ENCODE data around the gene RAB14. TPM values are rescaled to one million over a fixed set of nuclear protein-coding genes. Genes with fewer than 3 reads are reported as not detected.

RAB14 gene
- total RNA-seq, 1 donor from 2014 or later: 62.0 TPM

DNA sequence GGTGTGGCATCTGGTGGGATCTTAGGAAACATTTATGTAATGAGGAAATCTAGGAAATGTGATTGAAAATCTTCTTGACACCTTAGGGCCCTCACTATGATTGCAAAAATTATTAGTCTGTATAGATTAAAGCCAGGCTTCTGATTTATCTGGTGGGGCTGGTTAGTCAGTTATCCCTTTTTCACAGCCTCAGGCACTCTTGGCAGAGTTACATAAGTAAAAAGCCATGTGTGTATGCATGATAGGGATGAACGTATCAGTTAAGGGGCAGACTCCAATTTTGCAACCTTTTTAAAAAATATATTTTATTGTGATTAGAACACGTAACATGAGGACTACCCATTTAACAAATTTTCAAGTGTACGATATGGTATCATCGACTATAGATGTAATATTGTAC, 30.6 kb upstream of the RAB14 start:
- Mint-ChIP-seq H3K4me1 (ENCODE audit: low read depth) (peaks cover 2% of the 10 kb centered on the region), H3K27ac (no peak overlapping the region), H3K27me3 (ENCODE audit: low read depth) (no peaks in the 10 kb centered on the region), H3K9me3 (no peaks in the 10 kb centered on the region), H3K4me3 (ENCODE audit: low read depth) (no peak overlapping the region), H3K36me3 (ENCODE audit: low read depth) (no peaks in the 10 kb centered on the region)
- no peak for DNase-seq (ENCODE audit: low spot score)
- intact Hi-C loops (cut with micrococcal nuclease): no loop called here

DNA sequence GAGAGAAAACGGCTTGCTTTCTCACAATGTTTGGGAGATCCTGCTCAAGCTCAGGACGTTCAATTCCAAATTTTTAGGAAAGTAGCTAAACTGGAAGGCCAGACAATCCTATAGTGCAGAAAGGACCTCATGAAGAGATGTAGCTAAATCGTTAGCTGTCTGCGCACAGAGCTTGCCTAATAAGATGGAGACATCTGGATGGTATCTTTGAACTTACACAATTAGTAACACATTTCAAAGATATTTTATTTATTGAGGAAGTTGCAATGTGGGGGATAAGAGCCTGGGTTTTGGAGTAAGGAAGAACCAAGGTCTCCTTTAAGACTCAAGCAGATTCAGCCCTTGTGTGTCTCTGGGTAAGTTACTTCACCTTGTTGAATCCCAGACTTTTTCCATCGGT, 28.6 kb upstream of the RAB14 start:
- H3K27me3 Mint-ChIP-seq (ENCODE audit: low read depth): no peaks in the 10 kb centered on the region
- H3K27ac Mint-ChIP-seq: no peak overlapping the region
- no peak overlapping the region for H3K4me3 Mint-ChIP-seq (ENCODE audit: low read depth)
- H3K4me1 Mint-ChIP-seq (ENCODE audit: low read depth): peaks cover 2% of the 10 kb centered on the region
- intact Hi-C loops (cut with micrococcal nuclease): no loop called here
- no peaks in the 10 kb centered on the region for H3K9me3 Mint-ChIP-seq
- H3K36me3 Mint-ChIP-seq (ENCODE audit: low read depth): no peaks in the 10 kb centered on the region
- no peak for DNase-seq (ENCODE audit: low spot score)

DNA sequence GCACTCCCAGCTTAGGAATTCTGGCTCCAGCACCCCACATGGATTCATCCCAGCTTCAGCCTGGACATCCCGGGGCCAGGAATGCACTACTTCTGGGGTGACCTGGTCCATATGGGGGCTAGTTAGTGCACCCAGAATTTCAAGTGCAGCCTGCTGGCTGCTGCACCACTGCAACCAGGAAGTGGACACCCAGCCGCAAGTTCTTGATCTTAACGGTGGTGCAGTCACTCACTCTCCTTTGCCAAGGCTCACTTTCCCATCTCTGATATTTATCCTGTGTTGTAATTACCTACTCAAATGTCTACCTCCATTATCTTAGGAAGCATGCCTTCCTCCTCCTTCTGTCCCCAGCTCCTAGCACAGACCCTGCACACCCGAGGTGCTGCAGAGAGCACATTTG, 26.2 kb upstream of the RAB14 start:
- Mint-ChIP-seq H3K4me1 (ENCODE audit: low read depth) (peaks cover 2% of the 10 kb centered on the region), H3K27ac (no peak overlapping the region), H3K9me3 (no peaks in the 10 kb centered on the region), H3K4me3 (ENCODE audit: low read depth) (no peak overlapping the region), H3K36me3 (ENCODE audit: low read depth) (no peaks in the 10 kb centered on the region), H3K27me3 (ENCODE audit: low read depth) (no peaks in the 10 kb centered on the region)
- intact Hi-C loops (cut with micrococcal nuclease): no loop called here
- no peak for DNase-seq (ENCODE audit: low spot score)

DNA sequence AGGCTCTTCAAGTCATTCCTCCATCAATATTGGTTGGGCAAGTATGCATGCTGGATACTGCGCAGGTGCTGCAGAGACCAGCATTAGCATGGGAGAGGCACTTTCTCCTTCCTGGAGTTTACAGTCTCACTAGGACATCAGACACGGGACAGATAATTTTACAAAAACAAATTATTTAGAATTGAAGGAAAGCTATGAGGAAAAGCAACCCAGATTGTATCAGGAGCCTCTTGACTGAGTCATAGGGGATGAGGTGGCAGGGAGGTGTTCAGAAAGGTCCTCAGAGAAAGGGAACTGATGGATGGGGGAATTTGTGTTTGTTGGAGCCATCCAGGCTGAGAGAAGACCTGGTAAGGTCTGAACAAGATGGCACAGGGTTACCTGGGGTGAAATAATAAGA, 24.5 kb upstream of the RAB14 start:
- intact Hi-C loops (cut with micrococcal nuclease): no loop called here
- DNase-seq (ENCODE audit: low spot score): no peak
- Mint-ChIP-seq H3K9me3 (no peaks in the 10 kb centered on the region), H3K4me3 (ENCODE audit: low read depth) (no peak overlapping the region), H3K27ac (no peak overlapping the region), H3K36me3 (ENCODE audit: low read depth) (no peaks in the 10 kb centered on the region), H3K4me1 (ENCODE audit: low read depth) (peaks cover 2% of the 10 kb centered on the region), H3K27me3 (ENCODE audit: low read depth) (no peaks in the 10 kb centered on the region)

DNA sequence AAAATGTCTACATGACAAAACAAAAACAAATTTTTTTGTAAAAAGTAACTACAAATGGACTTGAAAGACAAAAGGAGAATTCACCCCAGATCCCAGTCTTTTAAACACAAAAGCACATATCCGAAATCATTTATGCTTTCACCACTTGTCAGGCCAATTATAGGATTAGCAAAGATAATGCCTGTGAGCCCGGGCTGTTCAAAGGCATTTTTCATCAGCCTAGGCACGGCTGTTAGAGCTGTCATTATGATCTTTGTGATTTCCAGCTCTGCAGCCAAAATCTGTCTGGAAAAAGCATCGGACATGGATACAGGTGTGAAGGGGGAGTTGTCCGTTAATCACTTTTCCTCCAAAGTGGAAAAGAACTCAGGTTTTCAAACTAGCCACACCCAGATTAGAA, 23.6 kb upstream of the RAB14 start:
- H3K27me3 Mint-ChIP-seq (ENCODE audit: low read depth): no peaks in the 10 kb centered on the region

DNA sequence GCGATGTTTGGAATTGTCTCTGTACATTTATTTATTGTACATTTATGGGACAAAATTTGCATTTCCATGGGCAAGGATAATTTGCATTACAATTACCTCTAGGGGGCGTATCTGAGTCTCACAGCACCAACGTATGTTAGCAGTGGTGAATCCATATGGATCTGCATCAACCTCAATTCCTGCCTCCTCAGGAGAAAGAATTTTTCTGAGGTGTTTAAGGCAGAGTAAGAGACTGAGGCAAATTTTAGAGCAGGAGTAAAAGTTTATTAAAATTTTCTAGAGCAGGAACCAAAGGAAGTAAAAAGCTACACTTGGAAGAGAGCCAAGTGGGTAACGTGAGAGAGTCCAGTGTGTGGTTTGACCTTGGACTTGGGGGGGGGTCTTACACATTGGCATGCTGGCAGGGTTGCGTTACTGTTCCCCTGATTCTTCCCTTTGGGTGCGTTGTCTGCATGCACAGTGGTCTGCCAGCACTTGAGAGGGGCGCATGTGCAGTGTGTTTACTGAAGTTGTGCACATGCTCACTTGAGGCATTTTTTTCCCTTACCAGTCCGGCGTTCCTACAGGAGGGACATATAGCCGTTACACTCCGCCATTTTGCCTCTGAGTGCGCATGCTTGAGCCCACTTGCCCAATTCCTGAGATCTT, 21.0 kb upstream of the RAB14 start:
- Mint-ChIP-seq H3K9me3 (no peaks in the 10 kb centered on the region), H3K36me3 (ENCODE audit: low read depth) (no peaks in the 10 kb centered on the region), H3K4me1 (ENCODE audit: low read depth) (peaks cover 3% of the 10 kb centered on the region), H3K27ac (no peak overlapping the region), H3K27me3 (ENCODE audit: low read depth) (no peaks in the 10 kb centered on the region), H3K4me3 (ENCODE audit: low read depth) (no peak overlapping the region)
- no peak for DNase-seq (ENCODE audit: low spot score)
- intact Hi-C loops (cut with micrococcal nuclease): no loop called here

More for the DNA sequence above, 23.6 kb upstream of the RAB14 start:
- Mint-ChIP-seq H3K4me3 (ENCODE audit: low read depth) (no peak overlapping the region), H3K27ac (no peak overlapping the region), H3K36me3 (ENCODE audit: low read depth) (no peaks in the 10 kb centered on the region), H3K9me3 (no peaks in the 10 kb centered on the region), H3K4me1 (ENCODE audit: low read depth) (peaks cover 2% of the 10 kb centered on the region)
- DNase-seq (ENCODE audit: low spot score): no peak
- intact Hi-C loops (cut with micrococcal nuclease): no loop called here

DNA sequence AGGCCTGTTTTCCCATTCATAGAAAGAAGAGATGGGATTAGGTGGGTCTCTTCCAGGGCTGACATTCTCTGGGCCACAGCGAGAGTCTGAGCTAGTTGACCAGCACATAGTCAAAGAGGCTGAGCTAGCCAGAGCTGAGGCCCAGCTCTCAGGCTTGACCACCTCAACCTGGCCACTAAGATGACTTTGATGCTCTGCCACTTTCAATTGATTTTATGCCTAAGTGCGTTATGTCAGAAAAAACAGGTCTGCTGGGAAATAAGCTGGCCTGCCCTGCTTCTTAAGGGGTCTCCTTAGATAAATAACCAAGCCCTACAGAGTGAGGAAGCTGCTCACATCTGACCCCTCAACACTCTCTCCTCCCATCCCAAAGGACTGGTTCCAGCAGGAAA, 20.0 kb upstream of the RAB14 start:
- Mint-ChIP-seq H3K4me1 (ENCODE audit: low read depth) (peaks cover 3% of the 10 kb centered on the region), H3K27ac (no peak overlapping the region), H3K36me3 (ENCODE audit: low read depth) (no peaks in the 10 kb centered on the region), H3K27me3 (ENCODE audit: low read depth) (no peaks in the 10 kb centered on the region), H3K9me3 (no peaks in the 10 kb centered on the region), H3K4me3 (ENCODE audit: low read depth) (no peak overlapping the region)
- DNase-seq (ENCODE audit: low spot score): no peak
- intact Hi-C loops (cut with micrococcal nuclease): no loop called here

DNA sequence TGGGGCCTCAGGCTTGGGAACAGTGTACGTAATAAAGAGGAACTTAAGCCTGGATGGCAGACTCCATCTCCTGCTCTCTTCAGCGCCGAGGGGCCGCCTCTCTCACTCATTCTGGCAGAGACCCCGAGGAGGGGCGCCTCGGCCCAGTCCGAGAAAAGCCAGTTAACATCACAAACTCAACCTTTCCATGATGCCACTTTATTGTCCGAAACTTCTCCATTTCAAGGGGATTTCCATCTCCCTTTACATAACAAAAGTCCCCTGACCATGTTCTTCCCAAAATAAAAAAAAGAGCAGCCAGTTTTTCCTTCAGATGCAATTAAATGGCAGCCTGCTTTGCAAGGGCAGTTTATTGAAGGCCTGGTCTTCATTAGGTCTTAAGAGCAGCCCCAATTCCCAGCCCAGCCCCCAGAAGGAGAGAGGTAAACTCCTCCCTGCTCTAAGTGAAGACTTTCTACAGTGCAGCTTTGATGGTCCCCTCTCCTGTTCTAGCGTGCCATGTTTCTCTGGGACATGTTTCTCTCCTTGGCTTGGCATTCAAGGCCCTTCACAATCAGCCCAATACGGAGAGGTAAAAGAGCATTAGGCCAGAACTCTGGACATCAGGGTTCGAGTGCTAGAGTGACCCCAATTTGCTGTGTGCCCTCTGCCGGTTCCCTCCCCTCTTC, 19.5 kb upstream of the RAB14 start:
- Mint-ChIP-seq H3K4me3 (ENCODE audit: low read depth) (no peak overlapping the region), H3K27ac (no peak overlapping the region), H3K36me3 (ENCODE audit: low read depth) (no peaks in the 10 kb centered on the region), H3K9me3 (no peaks in the 10 kb centered on the region), H3K4me1 (ENCODE audit: low read depth) (peaks cover 7% of the 10 kb centered on the region), H3K27me3 (ENCODE audit: low read depth) (no peaks in the 10 kb centered on the region)
- no peak for DNase-seq (ENCODE audit: low spot score)
- intact Hi-C loops (cut with micrococcal nuclease): no loop called here

DNA sequence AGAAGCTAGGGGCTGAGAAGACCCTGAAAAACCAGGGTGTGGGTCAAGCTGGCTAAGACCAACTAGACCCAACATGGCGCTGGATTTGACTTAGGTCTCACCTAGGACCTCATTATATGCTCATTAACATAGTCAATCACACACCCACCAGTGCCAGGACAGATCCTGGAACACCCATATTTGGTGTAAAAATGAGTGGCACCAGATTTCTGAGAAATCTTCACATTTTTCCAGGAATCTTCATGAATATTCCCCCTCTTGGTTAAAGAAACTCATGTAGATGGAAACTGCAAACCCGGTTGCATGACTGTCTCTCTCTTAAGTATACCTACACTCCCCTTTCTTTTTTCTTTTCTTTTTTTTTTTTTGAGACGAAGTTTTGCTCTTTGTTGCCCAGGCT, 17.9 kb upstream of the RAB14 start:
- no peak for DNase-seq (ENCODE audit: low spot score)
- H3K4me3 Mint-ChIP-seq (ENCODE audit: low read depth): no peak overlapping the region
- H3K9me3 Mint-ChIP-seq: no peaks in the 10 kb centered on the region
- H3K27ac Mint-ChIP-seq: no peak overlapping the region
- no peaks in the 10 kb centered on the region for H3K27me3 Mint-ChIP-seq (ENCODE audit: low read depth)
- intact Hi-C loops (cut with micrococcal nuclease): no loop called here
- peaks cover 8% of the 10 kb centered on the region for H3K4me1 Mint-ChIP-seq (ENCODE audit: low read depth)
- H3K36me3 Mint-ChIP-seq (ENCODE audit: low read depth): no peaks in the 10 kb centered on the region

DNA sequence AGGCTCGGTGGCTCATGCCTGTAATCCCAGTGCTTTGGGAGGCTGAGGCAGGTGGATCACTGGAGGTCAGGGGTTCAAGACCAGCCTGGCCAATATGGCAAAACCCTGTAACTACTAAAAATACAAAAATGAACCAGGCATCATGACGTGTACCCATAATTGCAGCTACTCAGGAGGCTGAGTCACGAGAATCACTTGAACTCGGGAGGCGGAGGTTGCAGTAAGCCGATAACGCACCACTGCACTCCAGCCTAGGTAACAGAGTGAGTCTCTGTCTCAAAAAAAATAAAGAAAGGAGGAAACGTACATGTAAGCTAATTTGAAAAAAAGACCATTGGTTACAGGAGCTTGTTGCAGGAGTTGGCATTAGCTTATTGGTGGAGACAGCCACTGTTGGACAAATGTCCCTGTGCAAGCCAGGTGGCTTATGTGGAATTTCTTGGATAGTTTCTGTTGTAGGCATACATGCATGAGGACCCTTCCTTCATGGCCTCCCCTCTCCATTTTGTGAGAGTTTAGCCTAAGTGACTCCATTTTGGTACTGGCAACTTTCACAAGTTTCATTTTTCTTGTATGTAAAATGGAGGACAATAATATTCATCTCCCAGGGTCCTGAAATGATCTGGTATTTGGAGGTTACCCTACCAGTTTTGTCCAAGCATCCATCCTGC, 16.8 kb upstream of the RAB14 start:
- Mint-ChIP-seq H3K27me3 (ENCODE audit: low read depth) (no peaks in the 10 kb centered on the region), H3K27ac (no peak overlapping the region), H3K4me1 (ENCODE audit: low read depth) (peaks cover 8% of the 10 kb centered on the region), H3K9me3 (no peaks in the 10 kb centered on the region), H3K36me3 (ENCODE audit: low read depth) (no peaks in the 10 kb centered on the region), H3K4me3 (ENCODE audit: low read depth) (no peak overlapping the region)
- intact Hi-C loops (cut with micrococcal nuclease): no loop called here
- DNase-seq (ENCODE audit: low spot score): no peak

DNA sequence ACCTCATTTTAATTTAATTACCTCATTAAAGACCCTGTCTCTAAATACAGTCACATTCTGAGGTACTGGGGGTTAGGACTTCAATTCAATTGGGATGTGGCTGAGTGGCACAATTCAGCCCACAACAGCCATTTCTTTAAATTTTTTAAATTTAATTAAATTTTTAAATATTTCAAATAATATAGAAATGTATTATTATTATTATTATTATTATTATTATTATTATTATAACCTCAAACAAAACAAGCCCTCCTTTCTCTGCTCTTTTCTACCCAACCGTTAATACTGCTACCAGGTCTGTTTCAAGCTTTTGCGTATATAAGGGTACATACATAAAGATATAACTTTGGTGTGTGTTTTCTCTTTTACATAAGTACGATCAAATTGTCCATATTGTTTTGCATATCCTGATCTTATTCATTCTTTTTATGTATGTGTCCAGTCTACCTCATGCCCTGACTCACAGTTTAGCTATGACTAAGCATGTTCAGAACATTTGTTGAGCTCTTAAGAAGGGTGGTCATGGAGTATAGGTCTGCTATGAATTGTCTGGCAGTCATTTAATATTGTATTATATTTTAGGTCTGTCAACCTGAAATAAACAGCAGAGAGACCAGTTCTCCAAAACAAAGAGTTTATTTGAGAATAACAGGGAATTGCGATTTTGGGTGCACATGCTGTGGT, 16.1 kb upstream of the RAB14 start:
- DNase-seq (ENCODE audit: low spot score): no peak
- Mint-ChIP-seq H3K36me3 (ENCODE audit: low read depth) (no peaks in the 10 kb centered on the region), H3K9me3 (no peaks in the 10 kb centered on the region), H3K4me3 (ENCODE audit: low read depth) (no peak overlapping the region), H3K27me3 (ENCODE audit: low read depth) (no peaks in the 10 kb centered on the region), H3K4me1 (ENCODE audit: low read depth) (peaks cover 12% of the 10 kb centered on the region), H3K27ac (no peak overlapping the region)
- intact Hi-C loops (cut with micrococcal nuclease): no loop called here

DNA sequence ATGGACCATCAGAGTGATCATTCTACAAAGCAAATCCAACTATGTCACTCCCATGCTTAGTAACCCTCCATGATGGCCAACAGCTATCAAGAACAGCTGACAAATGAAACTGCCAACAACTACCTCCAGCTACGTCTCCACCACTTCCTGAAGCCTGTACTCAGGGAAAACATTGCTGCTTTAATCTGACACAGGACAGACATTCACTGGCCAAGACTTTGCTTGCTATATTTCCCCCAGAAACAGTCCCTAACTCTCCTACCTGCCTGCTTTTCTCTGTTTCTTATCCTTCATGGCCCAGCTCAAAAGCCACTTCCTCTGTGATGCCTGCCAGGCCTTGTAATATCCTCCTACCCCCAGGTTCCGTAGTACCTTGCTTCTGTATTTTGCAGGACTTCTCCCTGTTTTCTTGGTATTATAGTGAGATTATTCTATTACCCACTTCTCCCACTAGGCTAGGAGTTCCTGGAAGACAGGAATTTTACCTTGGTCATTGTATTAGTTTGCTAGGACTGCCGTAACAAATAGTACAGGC, 14.7 kb upstream of the RAB14 start:
- H3K4me1 Mint-ChIP-seq (ENCODE audit: low read depth): peaks cover 12% of the 10 kb centered on the region
- no peaks in the 10 kb centered on the region for H3K9me3 Mint-ChIP-seq
- H3K36me3 Mint-ChIP-seq (ENCODE audit: low read depth): no peaks in the 10 kb centered on the region
- intact Hi-C loops (cut with micrococcal nuclease): no loop called here
- no peak overlapping the region for H3K27ac Mint-ChIP-seq
- no peak for DNase-seq (ENCODE audit: low spot score)
- H3K27me3 Mint-ChIP-seq (ENCODE audit: low read depth): no peaks in the 10 kb centered on the region
- H3K4me3 Mint-ChIP-seq (ENCODE audit: low read depth): no peak overlapping the region

DNA sequence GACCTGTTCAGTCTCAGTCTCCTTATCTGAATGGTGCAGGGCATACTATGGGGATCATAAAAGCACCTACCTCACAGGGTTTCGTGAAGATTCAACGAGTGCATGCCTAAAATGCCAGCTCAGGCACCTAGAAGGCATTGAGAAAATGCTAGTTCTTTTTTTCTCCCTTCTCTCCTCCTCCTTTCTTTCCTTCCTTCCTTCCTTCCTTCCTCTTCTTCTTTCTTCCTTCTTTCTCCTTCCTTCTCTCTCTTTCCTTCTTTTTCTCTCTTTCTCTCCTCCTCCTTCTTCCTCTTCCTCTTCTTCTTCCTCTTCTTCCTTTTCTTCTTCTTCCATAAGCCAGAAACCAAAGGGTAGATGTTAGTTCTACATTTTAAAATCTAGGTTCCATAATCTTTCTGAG, 12.3 kb upstream of the RAB14 start:
- H3K27me3 Mint-ChIP-seq (ENCODE audit: low read depth): no peaks in the 10 kb centered on the region
- H3K4me3 Mint-ChIP-seq (ENCODE audit: low read depth): no peak overlapping the region
- no peak overlapping the region for H3K27ac Mint-ChIP-seq
- intact Hi-C loops (cut with micrococcal nuclease): no loop called here
- H3K36me3 Mint-ChIP-seq (ENCODE audit: low read depth): no peaks in the 10 kb centered on the region
- no peaks in the 10 kb centered on the region for H3K9me3 Mint-ChIP-seq
- peaks cover 17% of the 10 kb centered on the region for H3K4me1 Mint-ChIP-seq (ENCODE audit: low read depth)
- no peak for DNase-seq (ENCODE audit: low spot score)
